H1 (cell line): Measurements from ENCODE around the gene PRKN. TPM values are rescaled to one million over a fixed set of nuclear protein-coding genes. Genes with fewer than 3 reads are reported as not detected.

ENCODE experiments used
- CTCF ChIA-PET: fragments of 300-600 bp; sonication (Branson Sonifier 250); formaldehyde crosslinking; loops from one replicate; lab custom pipeline; 2021; ENCODE audit not compliant: partially characterized antibody; lab: Charles Lee
- POLR2A ChIA-PET: fragments of 300-600 bp; sonication (Branson Sonifier 250); formaldehyde crosslinking; loops from one replicate; lab custom pipeline; 2021; ENCODE audit warnings: inconsistent platforms; ENCODE audit not compliant: partially characterized antibody; lab: Charles Lee
- DNase-seq, 2 experiments: peaks; one replicate each; pipeline versions ENCODE4 v3.0.0 to v3.0.0-alpha.2; 2010 to 2022; ENCODE audit warnings: low spot score in 2 of 2, low read depth in 1 of 2, mixed read lengths in 1 of 2
- FAIRE-seq: peaks from 2 replicates; lab custom pipeline; 2011; peaks lifted over from hg19 to GRCh38; lab: Jason Lieb, UNC
- H2AFZ ChIP-seq: 2 replicates; pipeline ENCODE4 v1.8.1; 2012; ENCODE audit warnings: low read length, inconsistent platforms
- H2AK5ac ChIP-seq: 2 replicates; pipeline ENCODE4 v1.6.1; 2013; ENCODE audit warnings: low read depth, low read length
- H2BK120ac ChIP-seq: replicated peaks from 2 replicates; pipeline ENCODE3; 2013; ENCODE audit warnings: low read depth, low read length, inconsistent platforms
- H2BK12ac ChIP-seq: 2 replicates; pipeline ENCODE4 v1.6.1; 2013; ENCODE audit warnings: low read depth, low read length
- H2BK15ac ChIP-seq: 2 replicates; pipeline ENCODE4 v1.6.1; 2013; ENCODE audit warnings: low read length
- H2BK20ac ChIP-seq: 2 replicates; pipeline ENCODE4 v1.6.1; 2013; ENCODE audit warnings: low read length
- H2BK5ac ChIP-seq: 2 replicates; pipeline ENCODE4 v1.6.1; 2013; ENCODE audit warnings: low read depth, low read length
- H3K14ac ChIP-seq: 2 replicates; pipeline ENCODE4 v1.6.1; 2013; ENCODE audit warnings: inconsistent platforms; ENCODE audit not compliant: insufficient read length
- H3K18ac ChIP-seq: 2 replicates; pipeline ENCODE4 v1.6.1; 2013; ENCODE audit warnings: low read length; ENCODE audit errors: extremely low read depth
- H3K23ac ChIP-seq: 2 replicates; pipeline ENCODE4 v1.6.1; 2013; ENCODE audit warnings: inconsistent platforms; ENCODE audit not compliant: insufficient read length
- H3K23me2 ChIP-seq: 2 replicates; pipeline ENCODE4 v1.6.1; 2013; ENCODE audit warnings: low read depth, low read length
- H3K27ac ChIP-seq: 2 replicates; pipeline ENCODE4 v1.6.1; 2011; ENCODE audit warnings: low read depth, low read length, inconsistent platforms
- H3K27me3 ChIP-seq, 4 experiments: replicated peaks in 1 of 4; 1 replicate in 1 of 4; 2 replicates in 3 of 4; pipeline versions ENCODE4 v1.6.1 to v1.8.1; 2011 to 2013; ENCODE audit warnings: low read length in 3 of 4, mild to moderate bottlenecking in 3 of 4, inconsistent platforms in 2 of 4, mixed read lengths in 2 of 4, moderate library complexity in 1 of 4; ENCODE audit not compliant: control insufficient read depth in 3 of 4, insufficient read depth in 3 of 4; ENCODE audit errors: extremely low read depth in 1 of 4
- H3K36me3 ChIP-seq, 4 experiments: 2 replicates each; pipeline versions ENCODE4 v1.6.1 to v1.8.1; 2011 to 2013; ENCODE audit warnings: mild to moderate bottlenecking in 4 of 4, low read length in 3 of 4, moderate library complexity in 2 of 4, control low read depth in 1 of 4, inconsistent platforms in 1 of 4; ENCODE audit not compliant: insufficient read depth in 4 of 4, control insufficient read depth in 2 of 4
- H3K4ac ChIP-seq: replicated peaks from 2 replicates; pipeline ENCODE3; 2013; ENCODE audit warnings: low read length, low read depth, mixed read lengths, inconsistent platforms; ENCODE audit not compliant: insufficient read length
- H3K4me1 ChIP-seq, 4 experiments: replicated peaks in 1 of 4; 1 replicate in 1 of 4; 2 replicates in 3 of 4; pipeline versions ENCODE4 v1.6.1 to v1.8.1; 2011 to 2013; ENCODE audit warnings: low read length in 3 of 4, inconsistent platforms in 2 of 4, mixed read lengths in 1 of 4; ENCODE audit not compliant: insufficient read depth in 4 of 4, control insufficient read depth in 3 of 4
- H3K4me2 ChIP-seq, 2 experiments: 2 replicates each; pipeline versions ENCODE4 v1.6.1 to v1.8.1; 2011 to 2013; ENCODE audit warnings: low read depth in 2 of 2, low read length in 2 of 2, control low read depth in 1 of 2, inconsistent platforms in 1 of 2, mild to moderate bottlenecking in 1 of 2; ENCODE audit not compliant: insufficient read depth in 1 of 2
- H3K4me3 ChIP-seq, 4 experiments: fragments of 200-600, 300-600 bp in 1 of 4; sonication (generic), shearing (Covaris generic), sonication (Bioruptor Twin) in 1 of 4; 2 replicates each; pipeline versions ENCODE4 v1.5.1 to v1.8.1; 2011 to 2016; ENCODE audit warnings: low read length in 4 of 4, low read depth in 3 of 4, control low read depth in 2 of 4, inconsistent platforms in 2 of 4, mild to moderate bottlenecking in 2 of 4, mixed read lengths in 1 of 4, moderate library complexity in 1 of 4; ENCODE audit not compliant: insufficient read depth in 2 of 4; ENCODE audit errors: extremely low read depth in 1 of 4
- H3K56ac ChIP-seq: replicated peaks from 2 replicates; pipeline ENCODE3; 2013; ENCODE audit warnings: low read depth, mild to moderate bottlenecking, mixed read lengths, low read length, inconsistent platforms; ENCODE audit not compliant: insufficient read length
- H3K79me1 ChIP-seq: 2 replicates; pipeline ENCODE4 v1.6.1; 2013; ENCODE audit warnings: low read depth, low read length, control low read depth
- H3K79me2 ChIP-seq, 2 experiments: 2 replicates each; pipeline versions ENCODE4 v1.6.1 to v1.8.1; 2012 to 2013; ENCODE audit warnings: low read length in 2 of 2, mild to moderate bottlenecking in 2 of 2, inconsistent platforms in 1 of 2; ENCODE audit not compliant: insufficient read depth in 2 of 2, control insufficient read depth in 1 of 2
- H3K9ac ChIP-seq, 4 experiments: replicated peaks in 1 of 4; 1 replicate in 1 of 4; 2 replicates in 3 of 4; pipeline versions ENCODE4 v1.6.1 to v1.8.1; 2011 to 2013; ENCODE audit warnings: low read depth in 3 of 4, low read length in 3 of 4, control low read depth in 2 of 4, mild to moderate bottlenecking in 2 of 4, moderate library complexity in 2 of 4, inconsistent platforms in 1 of 4; ENCODE audit errors: extremely low read depth in 1 of 4
- H3K9me3 ChIP-seq, 2 experiments: 2 replicates each; pipeline versions ENCODE4 v1.6.1 to v1.8.1; 2012 to 2013; ENCODE audit warnings: mild to moderate bottlenecking in 2 of 2, moderate library complexity in 2 of 2, control low read depth in 1 of 2, inconsistent platforms in 1 of 2, low read depth in 1 of 2, low read length in 1 of 2, mixed read lengths in 1 of 2; ENCODE audit not compliant: insufficient read depth in 2 of 2
- H4K20me1 ChIP-seq, 2 experiments: replicated peaks in 1 of 2; 2 replicates each; pipeline versions ENCODE3 to v1.8.1; 2011 to 2013; ENCODE audit warnings: inconsistent platforms in 2 of 2, low read length in 2 of 2, mild to moderate bottlenecking in 1 of 2; ENCODE audit not compliant: insufficient read depth in 2 of 2, control insufficient read depth in 1 of 2
- H4K5ac ChIP-seq: 2 replicates; pipeline ENCODE4 v1.6.1; 2013; ENCODE audit warnings: low read length, low read depth, mixed read lengths, inconsistent platforms; ENCODE audit not compliant: insufficient read length
- H4K8ac ChIP-seq: 2 replicates; pipeline ENCODE4 v1.8.0; 2013; ENCODE audit warnings: mild to moderate bottlenecking, moderate library complexity, low read length, inconsistent platforms; ENCODE audit not compliant: insufficient read depth; ENCODE audit errors: extremely low read depth
- H4K91ac ChIP-seq: replicated peaks from 2 replicates; pipeline ENCODE3; 2013; ENCODE audit warnings: low read length, mixed read lengths, inconsistent platforms; ENCODE audit not compliant: insufficient read length
- PHF8 ChIP-seq: fragments of 200-600 bp; sonication (generic); conservative IDR thresholded peaks from 2 replicates; pipeline ENCODE4 v1.7.1; 2012; ENCODE audit warnings: low read depth, mild to moderate bottlenecking, inconsistent platforms, low read length, moderate library complexity
- SP1 ChIP-seq: IDR thresholded peaks from 2 replicates; pipeline ENCODE4 v1.6.1; 2011; ENCODE audit warnings: low read depth, low read length
- WGBS, 2 experiments: shearing (Covaris generic) in 1 of 2; methylation state at CpG; one replicate each; pipeline versions ENCODE4 v1.1.6 to v1.1.7; 2013 to 2015; ENCODE audit warnings: low lambda C conversion rate in 2 of 2, mixed read lengths in 2 of 2, inconsistent platforms in 1 of 2, low coverage in 1 of 2, missing lambda C conversion rate in 1 of 2; ENCODE audit not compliant: insufficient replicate concordance in 2 of 2, insufficient coverage in 1 of 2, insufficient read length in 1 of 2; ENCODE audit errors: extremely low coverage in 1 of 2, missing lambda C conversion rate in 1 of 2; 5-methylcytosine and 5-hydroxymethylcytosine counted together
- polyA plus RNA-seq, 7 experiments: library from polyadenylated mRNA; depleted of rRNA in 3 of 7; stranded (reverse) in 5 of 7; unstranded in 2 of 7; fragments of >200 nt in 5 of 7; fragments of 200-250 nt in 2 of 7; gene quantifications; 1 replicate in 5 of 7; 2 replicates in 1 of 7; 4 replicates in 1 of 7; pipeline versions ENCODE4 v1.2.1 to v1.2.3, GENCODE V29; 2011 to 2013; ENCODE audit warnings: missing spikeins in 2 of 7, mixed read lengths in 2 of 7
- total RNA-seq: library from RNA; stranded (reverse); fragmentation: NEBNext Ultra II Directional; extraction: Animal tissue kit (Norgen Biotek cat#: 25700); gene quantifications from 2 replicates; pipeline ENCODE4 v1.2.1, GENCODE V29; 2021

PRKN gene
- total and polyA plus RNA-seq, 2 of the 8 experiments (the other 6 are each of a cell fraction or from before 2014, with no cell fraction given): 0.13 to 0.29 TPM

GRCh38 chr6:161743509-161744178 is 983.9 kb downstream of the PRKN start:
- Histone ChIP-seq H3K4ac (no peak overlapping the region), H3K18ac (no peak overlapping the region), H3K9ac (no peak overlapping the region), H3K4me3 (no peak overlapping the region), H3K79me1 (no peaks in the 10 kb centered on the region), H3K14ac (no peak overlapping the region), H3K4me2 (no peak overlapping the region), H3K56ac (no peak overlapping the region), H2AFZ (no peak overlapping the region), H3K4me1 (no peaks in the 10 kb centered on the region), H4K5ac (no peak overlapping the region), H2BK20ac (no peak overlapping the region), H3K9me3 (no peaks in the 10 kb centered on the region), H3K27me3 (no peaks in the 10 kb centered on the region), H2BK12ac (no peak overlapping the region), H3K23me2 (no peaks in the 10 kb centered on the region), H3K27ac (no peak overlapping the region), H3K23ac (no peak overlapping the region), H4K91ac (no peak overlapping the region), H2BK15ac (no peak overlapping the region), H4K20me1 (no peaks in the 10 kb centered on the region), H2BK120ac (no peak overlapping the region), H2AK5ac (no peak overlapping the region), H3K79me2 (no peaks in the 10 kb centered on the region), H4K8ac (no peak overlapping the region), H2BK5ac (no peak overlapping the region), H3K36me3 (no peaks in the 10 kb centered on the region)
- FAIRE-seq (no peak), DNase-seq (no peak)
- ChIA-PET CTCF (interaction anchor here (0.6 to 1.5 kb wide), 7 partner anchors 20 to 599 kb away, joined by 3 to 5 read pairs (median 3); no protein-coding TSS in a partner anchor), POLR2A (no interaction called here)
- WGBS, 2 experiments: 94% methylated on average over 15 of the region's 15 CpGs; no CpG with 5 or more reads in 1 of the 2 experiments
- no peak for TF ChIP-seq SP1
- no peak for TF ChIP-seq PHF8
